Measurements from ENCODE around the gene FGD4.
"Not testable (repeated sequence)": the region's sequence is repeated elsewhere in the genome, so short reads cannot be mapped to it uniquely, and the experiment has no call there.

Gene FGD4

DNA sequence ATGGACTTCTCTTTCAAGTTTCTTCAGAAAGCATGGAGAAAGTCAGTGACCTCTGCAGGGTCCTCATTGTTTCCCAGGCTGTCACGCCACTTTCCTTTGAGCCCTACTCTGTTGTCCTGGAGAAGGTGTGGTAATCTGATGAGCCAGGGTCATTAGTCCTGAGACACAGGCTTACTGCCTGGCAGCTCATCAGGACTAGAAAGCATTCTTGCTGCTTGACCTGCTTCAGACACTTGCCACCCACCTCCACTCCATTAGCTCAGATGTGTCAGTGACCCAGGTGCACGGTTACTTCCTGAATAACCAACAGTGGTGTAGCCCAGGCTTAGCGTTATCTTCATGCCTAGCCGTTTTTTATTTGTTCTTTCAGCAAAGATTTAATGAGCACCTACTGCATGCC, 93.9 kb downstream of the FGD4 start:
- no peak for DNase-seq (ENCODE audit: low read depth, low spot score)

DNA sequence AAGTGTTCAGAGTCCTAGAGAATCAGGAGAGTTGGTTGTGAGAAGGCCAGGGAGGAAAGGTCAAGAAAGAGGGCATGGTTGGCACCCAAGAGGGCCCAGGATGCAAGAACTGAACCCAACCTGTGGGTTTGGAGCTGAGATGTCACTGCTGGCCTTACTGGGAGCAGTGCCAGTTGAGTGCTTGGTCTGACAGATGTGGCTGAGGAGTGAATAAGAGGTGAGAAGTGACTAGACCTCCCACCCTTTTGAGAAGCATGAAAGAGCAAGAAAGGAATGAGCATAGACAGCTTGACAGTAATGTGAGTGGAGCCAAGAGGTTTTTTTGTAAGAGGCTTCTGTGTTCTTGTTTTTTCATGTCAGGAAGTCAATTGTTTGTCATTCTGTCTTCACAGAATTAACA, 95.3 kb downstream of the FGD4 start:
- no peak for DNase-seq (ENCODE audit: low read depth, low spot score)

GRCh38 chr12:32496946-32497345, 97.6 kb downstream of the FGD4 start:
- DNase-seq (ENCODE audit: low read depth, low spot score), result no peak

- DNase-seq (ENCODE audit: low read depth, low spot score), result no peak
These were observed 98.5 kb downstream of the FGD4 start for GRCh38 chr12:32497864-32498263.

DNA sequence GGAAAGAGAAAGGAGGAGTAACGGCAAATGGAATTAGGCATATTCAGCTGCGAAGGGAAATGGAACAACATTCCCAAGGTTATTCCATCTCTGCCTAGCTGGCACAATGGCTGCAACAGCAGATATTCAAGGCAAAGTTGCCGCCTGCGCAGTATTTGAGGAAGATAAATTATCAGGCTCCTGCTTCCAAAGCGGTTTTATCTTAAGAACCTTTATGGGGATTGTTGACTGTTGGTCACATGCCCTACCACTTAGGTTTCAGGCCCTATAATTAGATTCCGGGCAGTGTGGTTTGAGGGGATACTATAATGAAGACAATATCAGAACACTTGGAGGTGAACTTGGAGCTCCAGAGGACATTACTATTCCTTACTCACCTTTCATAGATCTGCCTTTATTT, 99.7 kb downstream of the FGD4 start:
- DNase-seq (ENCODE audit: low read depth, low spot score), result no peak

DNA sequence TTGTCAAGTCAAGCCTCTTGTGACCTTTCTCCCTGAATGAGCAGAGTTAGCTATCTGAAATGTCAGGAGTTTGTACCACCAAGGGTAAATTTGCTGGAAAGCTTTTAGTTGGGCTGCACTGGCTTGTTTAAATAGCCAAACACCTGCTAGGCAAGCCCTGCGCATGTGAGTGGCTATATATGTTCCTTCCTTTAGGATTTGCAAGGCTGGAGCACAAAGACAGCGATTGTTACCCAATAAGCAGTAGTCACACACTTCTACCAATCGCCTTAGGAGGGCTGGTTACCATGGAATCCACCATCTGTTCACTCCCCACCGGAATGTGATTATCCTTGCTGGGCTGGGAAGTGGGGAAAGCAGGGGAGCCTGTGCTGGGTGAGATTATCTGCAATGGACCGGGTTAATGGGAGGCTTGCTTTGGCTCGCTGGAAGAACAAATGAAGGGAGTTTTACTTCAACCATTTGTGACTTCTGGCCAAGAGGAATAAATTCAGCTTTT, 102.5 kb downstream of the FGD4 start:
- no peak for DNase-seq (ENCODE audit: low read depth, low spot score)

DNA sequence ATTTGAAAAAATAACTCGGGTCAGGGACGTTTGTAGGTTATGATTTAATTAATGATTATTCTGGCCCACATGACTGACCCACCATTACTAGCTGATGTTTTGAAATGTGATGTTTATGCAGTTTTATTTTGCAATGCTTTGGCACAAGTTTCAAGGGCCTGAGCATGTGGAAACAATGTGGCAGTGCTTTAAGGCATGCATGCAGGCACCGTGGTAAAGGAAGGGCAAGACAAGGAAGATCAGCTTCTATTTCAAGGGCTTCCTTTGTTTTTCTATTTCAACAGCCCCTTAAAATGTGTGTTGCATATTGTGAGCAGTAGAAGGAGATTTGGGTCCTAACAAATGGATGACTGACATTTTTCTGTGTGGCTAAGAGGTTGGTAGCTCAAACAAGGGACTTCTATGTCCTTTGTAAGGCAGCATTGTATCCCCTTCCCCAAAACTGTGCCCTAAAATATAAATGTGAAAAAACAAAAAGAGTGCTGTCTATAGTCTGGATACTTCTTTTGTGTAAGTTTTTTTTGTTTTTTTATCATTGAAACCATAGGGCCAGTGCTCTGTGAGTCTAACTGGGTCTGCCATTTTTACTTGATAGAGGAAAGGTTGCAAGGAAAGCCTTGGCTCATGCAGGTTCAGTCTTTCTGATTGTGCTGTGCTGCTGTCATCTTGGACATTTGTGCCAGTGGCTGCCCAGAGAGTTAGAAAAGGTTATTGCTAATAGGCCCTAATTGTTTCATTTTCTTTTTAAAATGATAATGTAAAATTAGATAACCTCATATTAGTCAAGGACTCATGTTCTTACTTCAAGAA, 103.5 kb downstream of the FGD4 start:
- no peak for DNase-seq (ENCODE audit: low read depth, low spot score)

DNA sequence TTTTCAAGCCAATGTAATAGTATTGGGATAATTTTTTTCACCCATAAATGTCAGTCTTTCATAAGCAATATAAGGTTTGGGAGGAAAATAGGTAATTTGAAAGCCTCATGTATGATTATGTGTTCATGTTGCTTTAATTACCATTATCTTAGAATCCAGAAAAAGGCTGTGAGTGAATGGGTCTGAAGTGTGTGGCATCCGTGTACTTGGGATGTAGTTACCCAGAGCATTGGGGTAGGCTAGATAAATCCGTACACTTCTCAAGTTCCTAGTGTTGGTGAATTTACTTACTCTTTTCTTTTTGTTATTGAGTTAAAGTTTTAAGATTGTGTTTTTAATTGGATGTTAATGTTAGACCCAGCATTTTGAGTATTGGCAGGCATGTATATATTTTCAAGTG, 104.4 kb downstream of the FGD4 start:
- no peak for DNase-seq (ENCODE audit: low read depth, low spot score)

DNA sequence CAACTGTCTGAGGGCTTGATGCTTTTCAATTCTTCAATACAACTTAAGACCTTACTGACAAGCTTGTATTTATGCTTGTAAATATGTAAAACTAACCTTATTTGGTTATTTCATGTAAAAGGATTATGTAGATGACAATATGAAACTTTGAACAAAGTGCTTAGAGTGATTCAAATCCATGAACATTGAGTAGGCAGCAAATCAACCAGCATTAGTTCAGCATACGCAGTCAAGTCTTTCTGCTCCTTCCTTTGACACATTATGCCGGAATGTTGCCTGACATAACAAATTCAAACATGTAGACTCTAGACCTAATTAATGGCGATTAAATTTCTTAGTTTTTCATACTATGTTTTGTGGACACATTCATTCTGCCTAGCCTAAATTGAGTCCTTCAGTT, 105.2 kb downstream of the FGD4 start:
- no peak for DNase-seq (ENCODE audit: low read depth, low spot score)

DNA sequence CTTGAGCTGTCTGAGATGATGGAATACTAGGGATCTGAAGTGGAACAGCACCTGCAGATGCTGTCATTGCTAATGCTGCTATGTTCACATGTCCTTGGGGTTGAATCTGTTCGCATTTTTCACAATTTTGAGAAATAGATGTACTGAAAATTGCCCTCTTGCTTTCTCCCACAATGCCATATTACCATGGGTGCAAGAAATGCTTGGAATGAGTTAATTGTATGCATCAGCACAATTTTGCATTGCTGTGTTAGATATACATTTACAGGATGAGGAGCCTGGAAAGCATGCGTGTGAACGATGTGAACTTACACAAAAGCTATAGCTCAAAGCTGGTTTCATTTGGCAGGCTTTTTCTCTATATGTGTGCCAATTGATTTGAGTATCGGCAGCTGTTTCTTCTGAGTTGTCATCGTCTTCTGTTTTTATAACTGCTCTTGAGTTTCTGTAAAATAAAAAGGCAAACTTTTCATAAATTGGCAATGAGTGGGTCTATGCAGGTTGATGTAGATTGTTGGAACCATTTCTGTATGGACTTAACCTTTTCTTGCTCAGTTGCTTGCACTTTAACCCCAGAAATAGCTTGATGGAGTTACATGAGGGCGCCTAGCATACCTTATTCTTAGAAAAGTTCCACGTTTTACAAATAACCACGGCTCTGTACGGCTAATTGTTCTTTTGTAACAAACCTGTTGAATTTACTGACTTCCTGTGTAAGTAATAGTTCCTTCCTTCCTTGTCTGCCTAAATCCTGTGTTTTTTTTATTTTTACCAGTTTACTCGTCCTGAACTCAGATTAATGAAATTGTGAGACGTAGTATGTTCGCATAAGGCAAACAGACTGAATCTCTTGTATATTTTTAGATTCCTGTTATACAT, 105.9 kb downstream of the FGD4 start:
- no peak for DNase-seq (ENCODE audit: low read depth, low spot score)

GRCh38 chr12:32507096-32507941, 108.0 kb downstream of the FGD4 start:
- not testable (repeated sequence) for DNase-seq (ENCODE audit: low read depth, low spot score)

GRCh38 chr12:32507942-32508320, 108.6 kb downstream of the FGD4 start:
- no peak for DNase-seq (ENCODE audit: low read depth, low spot score)

DNA sequence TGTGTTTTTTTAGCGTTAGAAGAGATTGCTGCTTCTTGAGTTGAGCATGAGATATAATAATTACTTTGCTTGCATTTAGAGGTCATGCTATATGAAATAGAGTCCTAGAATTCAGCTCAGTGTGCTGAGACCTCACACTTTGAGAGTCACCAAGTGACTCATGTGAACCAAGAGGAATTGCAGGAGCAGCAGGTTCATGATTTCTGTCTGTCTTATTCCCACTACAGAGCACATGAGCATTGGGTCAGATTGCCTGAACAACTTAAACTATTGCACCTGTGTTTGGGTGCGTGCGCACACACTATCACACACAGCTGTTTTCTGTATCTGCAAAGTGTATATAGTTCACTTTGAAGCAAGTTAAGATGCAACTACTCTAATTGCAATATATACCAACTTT, 109.3 kb downstream of the FGD4 start:
- DNase-seq (ENCODE audit: low read depth, low spot score), result no peak

- no peak for DNase-seq (ENCODE audit: low read depth, low spot score)
These were observed 110.2 kb downstream of the FGD4 start for GRCh38 chr12:32509328-32510091.

- not testable (repeated sequence) for DNase-seq (ENCODE audit: low read depth, low spot score)
These were observed 112.6 kb downstream of the FGD4 start for GRCh38 chr12:32511976-32512375.

- no peak for DNase-seq (ENCODE audit: low read depth, low spot score)
These were observed 113.0 kb downstream of the FGD4 start for GRCh38 chr12:32512379-32512778.

GRCh38 chr12:32512910-32513309, 113.6 kb downstream of the FGD4 start:
- no peak for DNase-seq (ENCODE audit: low read depth, low spot score)

- DNase-seq (ENCODE audit: low read depth, low spot score), result no peak
These were observed 115.9 kb downstream of the FGD4 start for GRCh38 chr12:32515137-32515873.

DNA sequence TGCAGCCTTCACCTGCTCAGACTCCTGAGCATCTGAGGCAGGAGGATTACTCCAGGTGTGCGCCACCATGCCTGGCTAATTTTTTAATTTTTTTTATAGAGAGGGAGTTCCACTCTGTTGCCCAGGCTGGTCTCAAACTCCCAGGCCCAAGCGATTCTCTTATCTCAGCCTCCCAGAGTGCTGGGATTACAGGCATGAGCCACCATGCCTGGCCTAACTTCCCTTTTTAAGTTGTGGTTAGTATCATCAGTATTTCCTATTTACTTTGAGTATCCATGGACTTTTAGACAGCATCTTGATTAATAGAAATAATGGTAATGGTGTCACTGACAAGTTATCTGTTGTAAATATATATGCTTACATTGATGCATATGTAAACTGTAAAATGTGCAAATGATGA, 116.9 kb downstream of the FGD4 start:
- no peak for DNase-seq (ENCODE audit: low read depth, low spot score)

- no peak for DNase-seq (ENCODE audit: low read depth, low spot score)
These were observed 118.6 kb downstream of the FGD4 start for GRCh38 chr12:32517966-32518365.
